A673 (cell line): ENCODE results near the gene CYP2F1.
"Not testable (repeated sequence)": the region's sequence is repeated elsewhere in the genome, so short reads cannot be mapped to it uniquely, and the experiment has no call there.

Experiments used
- EZH2 ChIP-seq: fragments of 200-600 bp; sonication (generic); IDR thresholded peaks from 2 replicates; pipeline ENCODE4 v1.6.1; 2017; ENCODE audit warnings: borderline replicate concordance, low read depth, mild to moderate bottlenecking, mixed read lengths, antibody characterized with exemption, low read length; ENCODE audit not compliant: poor library complexity, severe bottlenecking
- TF ChIP-seq, protein P1 (sequence below): fragments of 300-800, 200-600 bp; sonication (generic); conservative IDR thresholded peaks from 2 replicates; pipeline ENCODE4 v1.5.1; 2017; ENCODE audit warnings: low read depth, mild to moderate bottlenecking, antibody characterized with exemption, low read length, moderate library complexity, mixed read lengths

DNA sequence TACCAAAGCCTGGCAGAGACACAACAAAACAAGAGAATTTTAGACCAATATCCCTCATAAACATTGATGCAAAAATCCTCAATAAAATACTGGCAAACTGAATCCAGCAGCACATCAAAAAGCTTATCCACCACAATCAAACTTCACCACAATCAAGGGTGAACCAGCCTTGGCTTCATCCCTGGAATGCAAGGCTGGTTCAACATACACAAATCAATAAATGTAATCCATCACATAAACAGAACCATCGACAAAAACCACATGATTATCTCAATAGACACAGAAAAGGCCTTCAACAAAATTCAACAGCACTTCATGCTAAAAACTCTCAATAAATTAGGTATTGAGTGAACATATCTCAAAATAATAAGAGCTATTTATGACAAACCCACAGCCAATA is 12.0 kb upstream of the CYP2F1 start:
- TF ChIP-seq, protein P1, sequence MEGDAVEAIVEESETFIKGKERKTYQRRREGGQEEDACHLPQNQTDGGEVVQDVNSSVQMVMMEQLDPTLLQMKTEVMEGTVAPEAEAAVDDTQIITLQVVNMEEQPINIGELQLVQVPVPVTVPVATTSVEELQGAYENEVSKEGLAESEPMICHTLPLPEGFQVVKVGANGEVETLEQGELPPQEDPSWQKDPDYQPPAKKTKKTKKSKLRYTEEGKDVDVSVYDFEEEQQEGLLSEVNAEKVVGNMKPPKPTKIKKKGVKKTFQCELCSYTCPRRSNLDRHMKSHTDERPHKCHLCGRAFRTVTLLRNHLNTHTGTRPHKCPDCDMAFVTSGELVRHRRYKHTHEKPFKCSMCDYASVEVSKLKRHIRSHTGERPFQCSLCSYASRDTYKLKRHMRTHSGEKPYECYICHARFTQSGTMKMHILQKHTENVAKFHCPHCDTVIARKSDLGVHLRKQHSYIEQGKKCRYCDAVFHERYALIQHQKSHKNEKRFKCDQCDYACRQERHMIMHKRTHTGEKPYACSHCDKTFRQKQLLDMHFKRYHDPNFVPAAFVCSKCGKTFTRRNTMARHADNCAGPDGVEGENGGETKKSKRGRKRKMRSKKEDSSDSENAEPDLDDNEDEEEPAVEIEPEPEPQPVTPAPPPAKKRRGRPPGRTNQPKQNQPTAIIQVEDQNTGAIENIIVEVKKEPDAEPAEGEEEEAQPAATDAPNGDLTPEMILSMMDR, result not testable (repeated sequence)
- TF ChIP-seq EZH2, result not testable (repeated sequence)
